ENCODE measurements around the gene KNTC1. TPM values are rescaled to one million over a fixed set of nuclear protein-coding genes. Genes with fewer than 3 reads are reported as not detected.
"Not testable (repeated sequence)": the region's sequence is repeated elsewhere in the genome, so short reads cannot be mapped to it uniquely, and the experiment has no call there.

The KNTC1 gene
- total and polyA plus RNA-seq, 8 donors: 2.4 to 47.0 (median 14.1) TPM

- H3K27ac ChIP-seq: no peak overlapping the region
- TF ChIP-seq POLR2AphosphoS5 (IDR thresholded peaks at IDR 0.05) (no peak), EP300 (IDR thresholded peaks at IDR 0.05) (no peak), POLR2A (IDR thresholded peaks at IDR 0.05) (no peak)
- TF ChIP-seq, protein P1, sequence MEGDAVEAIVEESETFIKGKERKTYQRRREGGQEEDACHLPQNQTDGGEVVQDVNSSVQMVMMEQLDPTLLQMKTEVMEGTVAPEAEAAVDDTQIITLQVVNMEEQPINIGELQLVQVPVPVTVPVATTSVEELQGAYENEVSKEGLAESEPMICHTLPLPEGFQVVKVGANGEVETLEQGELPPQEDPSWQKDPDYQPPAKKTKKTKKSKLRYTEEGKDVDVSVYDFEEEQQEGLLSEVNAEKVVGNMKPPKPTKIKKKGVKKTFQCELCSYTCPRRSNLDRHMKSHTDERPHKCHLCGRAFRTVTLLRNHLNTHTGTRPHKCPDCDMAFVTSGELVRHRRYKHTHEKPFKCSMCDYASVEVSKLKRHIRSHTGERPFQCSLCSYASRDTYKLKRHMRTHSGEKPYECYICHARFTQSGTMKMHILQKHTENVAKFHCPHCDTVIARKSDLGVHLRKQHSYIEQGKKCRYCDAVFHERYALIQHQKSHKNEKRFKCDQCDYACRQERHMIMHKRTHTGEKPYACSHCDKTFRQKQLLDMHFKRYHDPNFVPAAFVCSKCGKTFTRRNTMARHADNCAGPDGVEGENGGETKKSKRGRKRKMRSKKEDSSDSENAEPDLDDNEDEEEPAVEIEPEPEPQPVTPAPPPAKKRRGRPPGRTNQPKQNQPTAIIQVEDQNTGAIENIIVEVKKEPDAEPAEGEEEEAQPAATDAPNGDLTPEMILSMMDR (IDR thresholded peaks at IDR 0.05): no peak
- H3K27me3 ChIP-seq: no peaks in the 10 kb centered on the region
- H3K36me3 ChIP-seq: peaks cover 66 to 100% (median 100%) of the 10 kb centered on the region in 4 donors
- peaks cover 0 to 9% (median 1%) of the 10 kb centered on the region in 4 donors for H3K4me1 ChIP-seq
- 75 to 85% (median 82%) methylated on average over 5 of the region's 5 CpGs for WGBS, 5 donors
- no peak overlapping the region for H3K4me3 ChIP-seq
- H3K9me3 ChIP-seq: no peaks in the 10 kb centered on the region
- no peak for DNase-seq
- intact Hi-C loops (cut with DNase I; ENCODE audit: low total_unique reads): no loop called here
These were observed 43.1 kb upstream of the KNTC1 start for GRCh38 chr12:122483969-122484368.

DNA sequence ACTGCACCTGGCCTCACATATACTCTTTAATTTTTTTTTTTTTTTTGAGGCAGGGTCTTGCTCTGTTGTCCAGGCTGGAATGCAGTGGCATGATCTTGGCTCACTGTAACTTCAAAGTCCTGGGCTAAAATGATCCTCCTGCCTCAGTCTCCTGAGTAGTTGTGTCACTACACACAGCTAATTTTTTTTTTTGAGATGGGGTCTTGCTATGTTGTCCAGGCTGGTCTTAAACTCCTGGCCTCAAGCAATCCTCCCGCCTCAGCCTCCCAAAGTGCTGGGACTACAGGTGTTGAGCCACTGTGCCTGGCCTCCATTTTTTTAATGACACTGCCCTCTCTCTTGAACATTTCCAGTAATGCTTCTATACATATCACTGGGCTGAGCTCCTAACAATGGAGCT lies 42.7 kb upstream of the KNTC1 start:
- Histone ChIP-seq H3K36me3 (peaks cover 67 to 100% (median 100%) of the 10 kb centered on the region in 4 donors), H3K4me1 (peaks cover 0 to 13% (median 3%) of the 10 kb centered on the region in 4 donors)
- 88 to 100% (median 97%) methylated on average over 1 of the region's 1 CpG for WGBS, 5 donors
- H3K27me3 ChIP-seq; H3K27ac ChIP-seq; intact Hi-C loops (cut with DNase I; ENCODE audit: low total_unique reads); H3K4me3 ChIP-seq; DNase-seq; H3K9me3 ChIP-seq: not testable (repeated sequence)

GRCh38 chr12:122486360-122486759 lies 40.7 kb upstream of the KNTC1 start:
- H3K4me3 ChIP-seq; H3K27me3 ChIP-seq; intact Hi-C loops (cut with DNase I; ENCODE audit: low total_unique reads); H3K9me3 ChIP-seq; DNase-seq; H3K27ac ChIP-seq: not testable (repeated sequence)
- WGBS, 5 donors: 95 to 98% (median 96%) methylated on average over 6 of the region's 6 CpGs
- H3K4me1 ChIP-seq: peaks cover 0 to 14% (median 4%) of the 10 kb centered on the region in 4 donors
- peaks cover 52 to 100% (median 100%) of the 10 kb centered on the region in 4 donors for H3K36me3 ChIP-seq

GRCh38 chr12:122486805-122487426 lies 40.1 kb upstream of the KNTC1 start:
- DNase-seq: no peak
- peaks cover 52 to 100% (median 100%) of the 10 kb centered on the region in 4 donors for H3K36me3 ChIP-seq
- no peaks in the 10 kb centered on the region for H3K9me3 ChIP-seq
- no peak overlapping the region for H3K4me3 ChIP-seq
- no peaks in the 10 kb centered on the region for H3K27me3 ChIP-seq
- 93 to 95% (median 95%) methylated on average over 7 of the region's 7 CpGs for WGBS, 5 donors
- intact Hi-C loops (cut with DNase I; ENCODE audit: low total_unique reads): no loop called here
- H3K4me1 ChIP-seq: peaks cover 0 to 14% (median 4%) of the 10 kb centered on the region in 4 donors
- TF ChIP-seq POLR2AphosphoS5 (IDR thresholded peaks at IDR 0.05): no peak
- TF ChIP-seq, protein P1 (IDR thresholded peaks at IDR 0.05): no peak
- no peak for TF ChIP-seq POLR2A (IDR thresholded peaks at IDR 0.05)
- TF ChIP-seq EP300 (IDR thresholded peaks at IDR 0.05): no peak
- no peak overlapping the region for H3K27ac ChIP-seq

GRCh38 chr12:122487807-122488206 lies 39.2 kb upstream of the KNTC1 start:
- DNase-seq; H3K27me3 ChIP-seq; H3K27ac ChIP-seq; H3K4me3 ChIP-seq; H3K9me3 ChIP-seq; intact Hi-C loops (cut with DNase I; ENCODE audit: low total_unique reads): not testable (repeated sequence)
- WGBS, 5 donors: 96 to 99% (median 98%) methylated on average over 3 of the region's 3 CpGs; no CpG with 5 or more reads in 1 of the 5 donors
- peaks cover 51 to 100% (median 100%) of the 10 kb centered on the region in 4 donors for H3K36me3 ChIP-seq
- peaks cover 0 to 16% (median 4%) of the 10 kb centered on the region in 4 donors for H3K4me1 ChIP-seq

DNA sequence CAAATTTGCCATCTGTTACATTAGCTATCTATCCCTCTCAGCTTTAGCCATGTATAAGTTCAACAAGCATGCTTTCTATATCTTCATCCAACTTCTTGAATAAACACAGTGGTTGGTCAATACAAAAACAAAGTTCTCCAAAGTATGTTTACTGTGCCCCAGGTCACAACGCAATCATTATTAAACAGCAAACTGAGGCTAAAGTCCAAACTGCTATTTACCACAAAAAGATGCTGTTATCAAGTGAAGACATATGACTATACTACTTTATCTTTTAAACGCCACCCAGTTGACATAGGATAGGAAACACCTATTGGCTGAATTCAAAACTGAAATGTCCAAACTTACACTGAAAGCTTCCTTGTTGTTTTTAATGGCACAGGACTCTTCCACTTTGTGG lies 38.0 kb upstream of the KNTC1 start:
- intact Hi-C loops (cut with DNase I; ENCODE audit: low total_unique reads): no loop called here
- Histone ChIP-seq H3K27ac (no peak overlapping the region), H3K9me3 (no peaks in the 10 kb centered on the region), H3K4me1 (peaks cover 0 to 25% (median 4%) of the 10 kb centered on the region in 4 donors), H3K36me3 (peaks cover 50 to 100% (median 98%) of the 10 kb centered on the region in 4 donors), H3K4me3 (no peak overlapping the region), H3K27me3 (no peaks in the 10 kb centered on the region)
- no peak for DNase-seq
- WGBS, 5 donors: 30 to 65% (median 45%) methylated on average over 2 of the region's 2 CpGs
- TF ChIP-seq POLR2AphosphoS5 (IDR thresholded peaks at IDR 0.05) (peak in 1 of 3 donors; percentile 49), POLR2A (IDR thresholded peaks at IDR 0.05) (no peak)

All from stomach (tissue), 9 donors.